Measurements from ENCODE around the gene NXT1. TPM values are rescaled to one million over a fixed set of nuclear protein-coding genes. Genes with fewer than 3 reads are reported as not detected.

The NXT1 gene
- total RNA-seq, 2 experiments from 2014 or later: 35.8 to 37.8 TPM

- H3K4me1 Mint-ChIP-seq (ENCODE audit: low read depth): peaks cover 33% of the 10 kb centered on the region
- TF ChIP-seq CTCF (IDR thresholded peaks at IDR 0.05): no peak
- peaks cover 14% of the 10 kb centered on the region for H3K36me3 Mint-ChIP-seq (ENCODE audit: low read depth)
- no peaks in the 10 kb centered on the region for H3K9me3 Mint-ChIP-seq
- CTCF ChIA-PET: interaction anchor here (0.9 to 1.8 kb wide), 3 partner anchors 8 to 65 kb away, joined by 3 to 7 read pairs (median 6); partner anchors contain the start of genes NAPB and NXT1
- POLR2A ChIA-PET: interaction anchor here (1.0 to 4.6 kb wide), 4 partner anchors 7 to 64 kb away, joined by 3 to 43 read pairs (median 4); partner anchors contain the start of genes NAPB and NXT1
- DNase-seq (peak; percentile 100), ATAC-seq (peak; percentile 85)
- H3K4me3 Mint-ChIP-seq: peak overlapping the region; percentile 92
- peak overlapping the region; percentile 95 for H3K27ac Mint-ChIP-seq
- no peaks in the 10 kb centered on the region for H3K27me3 Mint-ChIP-seq
- intact Hi-C loops (cut with micrococcal nuclease): no loop called here
Observed at GRCh38 chr20:23357767-23358562, 7.4 kb downstream of the NXT1 start.

GRCh38 chr20:23358563-23358906 is 7.9 kb downstream of the NXT1 start:
- peaks cover 35% of the 10 kb centered on the region for H3K4me1 Mint-ChIP-seq (ENCODE audit: low read depth)
- POLR2A ChIA-PET: interaction anchor here (1.5 to 4.6 kb wide), 2 partner anchors 8 to 63 kb away, joined by 6 to 43 read pairs; partner anchors contain the start of genes NAPB and NXT1
- no peak for DNase-seq
- H3K27ac Mint-ChIP-seq: peak overlapping the region; percentile 85
- no peak for ATAC-seq
- TF ChIP-seq CTCF (IDR thresholded peaks at IDR 0.05): no peak
- peak overlapping the region; percentile 68 for H3K4me3 Mint-ChIP-seq
- no peaks in the 10 kb centered on the region for H3K27me3 Mint-ChIP-seq
- CTCF ChIA-PET: interaction anchor here (0.9 to 1.9 kb wide), 4 partner anchors 8 to 248 kb away, joined by 3 to 7 read pairs (median 5); partner anchors contain the start of genes NAPB and NXT1
- intact Hi-C loops (cut with micrococcal nuclease): no loop called here
- no peaks in the 10 kb centered on the region for H3K9me3 Mint-ChIP-seq
- peaks cover 12% of the 10 kb centered on the region for H3K36me3 Mint-ChIP-seq (ENCODE audit: low read depth)

GRCh38 chr20:23358923-23359593 is 8.5 kb downstream of the NXT1 start:
- H3K36me3 Mint-ChIP-seq (ENCODE audit: low read depth): peaks cover 7% of the 10 kb centered on the region
- no peaks in the 10 kb centered on the region for H3K9me3 Mint-ChIP-seq
- ChIA-PET CTCF (interaction anchor here (0.9 to 1.9 kb wide), 3 partner anchors 9 to 248 kb away, joined by 3 to 7 read pairs (median 4); partner anchors contain the start of gene NXT1), POLR2A (interaction anchor here (1.5 to 4.6 kb wide), 2 partner anchors 8 to 63 kb away, joined by 6 to 43 read pairs; partner anchors contain the start of genes NAPB and NXT1)
- H3K27me3 Mint-ChIP-seq: no peaks in the 10 kb centered on the region
- peaks cover 37% of the 10 kb centered on the region for H3K4me1 Mint-ChIP-seq (ENCODE audit: low read depth)
- no peak for TF ChIP-seq CTCF (IDR thresholded peaks at IDR 0.05)
- ATAC-seq: no peak
- intact Hi-C loops (cut with micrococcal nuclease): no loop called here
- DNase-seq: no peak
- H3K4me3 Mint-ChIP-seq: peak overlapping the region; percentile 68
- H3K27ac Mint-ChIP-seq: peak overlapping the region; percentile 85

- no peaks in the 10 kb centered on the region for H3K27me3 Mint-ChIP-seq
- H3K27ac Mint-ChIP-seq: peak overlapping the region; percentile 94
- POLR2A ChIA-PET: interaction anchor here (4.6 kb wide), 1 partner anchor 10 kb away, joined by 43 read pairs; the partner anchor contains the start of gene NXT1
- H3K36me3 Mint-ChIP-seq (ENCODE audit: low read depth): peaks cover 17% of the 10 kb centered on the region
- peaks cover 47% of the 10 kb centered on the region for H3K4me1 Mint-ChIP-seq (ENCODE audit: low read depth)
- no peaks in the 10 kb centered on the region for H3K9me3 Mint-ChIP-seq
- CTCF ChIA-PET: interaction anchor here (1.5 to 1.9 kb wide), 2 partner anchors 11 to 246 kb away, joined by 4 to 6 read pairs; no protein-coding TSS in a partner anchor
- DNase-seq (no peak), ATAC-seq (no peak)
- no peak for TF ChIP-seq CTCF (IDR thresholded peaks at IDR 0.05)
- intact Hi-C loops (cut with micrococcal nuclease): loop anchor here (5.0 to 10.0 kb wide), 2 partner anchors 62 to 244 kb away; partner anchors contain the start of genes CST9 and NAPB
- H3K4me3 Mint-ChIP-seq: peak overlapping the region; percentile 78
Observed at GRCh38 chr20:23360531-23360930, 9.9 kb downstream of the NXT1 start.

All from activated CD8-positive, alpha-beta T cell treated with anti-CD3 and anti-CD28 coated beads for 36 hours (primary cell).